GM23248 (cell line): ENCODE results near the gene RASA2. TPM values are rescaled to one million over a fixed set of nuclear protein-coding genes. Genes with fewer than 3 reads are reported as not detected.

Source experiments
- DNase-seq: peaks from one replicate; pipeline ENCODE4 v3.0.0-alpha.2; 2015
- H2AFZ ChIP-seq: fragments of 200-600 bp; sonication (generic); 2 replicates; pipeline ENCODE4 v1.6.1; 2016; ENCODE audit warnings: antibody characterized with exemption
- H3F3A ChIP-seq: fragments of 200-600 bp; sonication (generic); 2 replicates; pipeline ENCODE4 v1.6.1; 2016; ENCODE audit warnings: mild to moderate bottlenecking, antibody characterized with exemption, mixed run types; ENCODE audit not compliant: insufficient read depth
- H3K27ac ChIP-seq: fragments of 200-600 bp; sonication (generic); 2 replicates; pipeline ENCODE4 v1.5.1; 2016; ENCODE audit warnings: mild to moderate bottlenecking
- H3K27me3 ChIP-seq: fragments of 200-600 bp; sonication (generic); replicated peaks from 2 replicates; pipeline ENCODE4 v1.6.1; 2016; ENCODE audit warnings: mild to moderate bottlenecking; ENCODE audit not compliant: insufficient read depth
- H3K36me3 ChIP-seq: fragments of 200-600 bp; sonication (generic); 2 replicates; pipeline ENCODE4 v1.6.1; 2016; ENCODE audit warnings: low read depth, mild to moderate bottlenecking
- H3K4me1 ChIP-seq: fragments of 200-600 bp; sonication (generic); 2 replicates; pipeline ENCODE4 v1.6.1; 2016; ENCODE audit warnings: mild to moderate bottlenecking; ENCODE audit not compliant: insufficient read depth
- H3K4me2 ChIP-seq: fragments of 200-600 bp; sonication (generic); one replicate; pipeline ENCODE4 v1.6.1; 2016; ENCODE audit warnings: mild to moderate bottlenecking; ENCODE audit not compliant: unreplicated experiment
- H3K4me3 ChIP-seq: fragments of 200-600 bp; sonication (generic); 2 replicates; pipeline ENCODE4 v1.5.1; 2016; ENCODE audit warnings: mild to moderate bottlenecking
- H3K79me2 ChIP-seq: fragments of 200-600 bp; sonication (generic); 2 replicates; pipeline ENCODE4 v1.6.1; 2016; ENCODE audit warnings: mild to moderate bottlenecking; ENCODE audit not compliant: insufficient read depth
- H3K9ac ChIP-seq: fragments of 200-600 bp; sonication (generic); 2 replicates; pipeline ENCODE4 v1.6.1; 2016; ENCODE audit warnings: mild to moderate bottlenecking
- H3K9me2 ChIP-seq: fragments of 200-600 bp; sonication (generic); 2 replicates; pipeline ENCODE4 v1.6.1; 2016; ENCODE audit warnings: mixed run types, mild to moderate bottlenecking, moderate library complexity; ENCODE audit not compliant: insufficient read depth
- H3K9me3 ChIP-seq: fragments of 200-600 bp; sonication (generic); one replicate; pipeline ENCODE4 v1.6.1; 2017; ENCODE audit warnings: low read depth
- H4K20me1 ChIP-seq: fragments of 200-600 bp; sonication (generic); 2 replicates; pipeline ENCODE4 v1.6.0; 2016; ENCODE audit not compliant: insufficient read depth
- EZH2 ChIP-seq: fragments of 200-600 bp; sonication (generic); IDR thresholded peaks from 2 replicates; pipeline ENCODE4 v1.6.1; 2018; ENCODE audit warnings: antibody characterized with exemption, mild to moderate bottlenecking; ENCODE audit not compliant: insufficient read depth, poor library complexity, severe bottlenecking
- EZH2phosphoT487 ChIP-seq: fragments of 200-600 bp; sonication (generic); IDR thresholded peaks from 2 replicates; pipeline ENCODE4 v1.6.1; 2018; ENCODE audit warnings: antibody characterized with exemption, moderate library complexity, mild to moderate bottlenecking, low read depth; ENCODE audit not compliant: insufficient read depth
- WGBS, 2 experiments: methylation state at CpG; one replicate each; pipeline ENCODE4 v1.1.6; 2015 to 2017; ENCODE audit warnings: low lambda C conversion rate in 2 of 2, low coverage in 1 of 2; ENCODE audit errors: missing lambda C conversion rate in 2 of 2; 5-methylcytosine and 5-hydroxymethylcytosine counted together
- in situ Hi-C: fragments of 300-500 bp; cut with MboI; formaldehyde crosslinking; loops from 2 replicates; pipeline ENCODE4 v1.15.0; 2020
- polyA plus RNA-seq: library from polyadenylated mRNA; unstranded; fragments of >200 nt; fragmentation: Nextera tagmentation; extraction: Ambion mirVana; gene quantifications from 2 replicates; pipeline ENCODE4 v1.2.1, GENCODE V29; 2016
- total RNA-seq: library from RNA; depleted of rRNA; stranded (reverse); fragments of >200 nt; shearing (Covaris generic); gene quantifications from 2 replicates; pipeline ENCODE4 v1.2.3, GENCODE V29; 2014

RASA2 gene
- total and polyA plus RNA-seq, 2 experiments from 2014 or later, result 16.9 to 18.8 TPM

DNA sequence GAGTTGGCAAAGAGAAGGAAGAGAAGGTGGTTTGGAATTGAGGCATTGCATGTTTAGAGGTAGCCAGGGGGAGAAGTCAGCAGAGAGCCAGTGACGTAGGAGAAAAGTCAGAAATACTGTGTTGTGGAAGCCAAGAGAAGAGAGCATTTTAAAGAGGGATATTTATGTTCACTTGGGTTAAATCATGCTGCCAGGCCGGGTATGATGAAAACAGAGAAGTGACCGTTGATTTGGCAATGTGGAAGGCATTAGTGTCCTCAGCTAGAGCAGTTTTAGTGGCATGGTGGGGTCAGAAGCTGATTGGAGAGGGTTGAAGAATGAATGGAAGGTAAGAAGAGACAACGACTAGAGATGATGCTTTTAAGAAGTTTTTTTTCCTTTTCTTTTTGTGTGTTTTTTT, 24.5 kb downstream of the RASA2 start:
- Histone ChIP-seq H3K9me2 (peaks cover 4% of the 10 kb centered on the region; the same call in 1 of the 2 replicates), H3K4me2 (no peak overlapping the region), H3K36me3 (peaks cover 27% of the 10 kb centered on the region), H3K27ac (no peak overlapping the region), H3K9me3 (no peaks in the 10 kb centered on the region), H2AFZ (no peak overlapping the region), H3K79me2 (peaks cover 93% of the 10 kb centered on the region), H3K4me1 (0 out of 2 replicates have a peak, but pooled peaks cover 8% of the 10 kb centered on the region), H3K9ac (no peak overlapping the region), H4K20me1 (peaks cover 15% of the 10 kb centered on the region; the same call in 1 of the 2 replicates), H3K4me3 (no peak overlapping the region), H3K27me3 (no peaks in the 10 kb centered on the region), H3F3A (peaks cover 9% of the 10 kb centered on the region; the same call in 1 of the 2 replicates)
- no peak for DNase-seq
- TF ChIP-seq EZH2phosphoT487, result no peak
- no peak for TF ChIP-seq EZH2
- in situ Hi-C loops, result no loop called here
- 67% methylated on average over 4 of the region's 4 CpGs for WGBS, 2 experiments

DNA sequence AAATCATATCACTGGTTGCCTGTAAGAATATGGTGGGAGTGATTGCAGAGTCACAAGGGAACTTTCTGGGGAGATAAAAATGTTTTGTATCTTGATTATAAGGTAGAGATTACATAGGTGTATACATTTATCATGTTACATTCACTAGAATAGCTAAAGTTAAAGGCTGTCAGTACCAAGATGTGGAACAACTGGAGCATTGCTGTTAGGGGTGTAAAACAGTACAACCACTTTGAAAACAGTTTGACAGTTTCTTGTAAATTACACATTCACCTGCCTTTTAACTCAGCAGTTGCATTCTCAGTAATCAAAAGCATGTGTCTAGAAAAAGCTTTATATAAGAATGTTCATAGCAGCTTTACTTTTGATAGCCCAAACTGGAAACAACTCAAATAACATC, 27.6 kb downstream of the RASA2 start:
- TF ChIP-seq EZH2phosphoT487 (no peak), EZH2 (no peak)
- H3K4me1 ChIP-seq, result 0 out of 2 replicates have a peak, but pooled peaks cover 8% of the 10 kb centered on the region
- no peaks in the 10 kb centered on the region for H3K9me3 ChIP-seq
- no peak overlapping the region for H3K4me3 ChIP-seq
- in situ Hi-C loops, result no loop called here
- H4K20me1 ChIP-seq, result peaks cover 8% of the 10 kb centered on the region; the same call in 1 of the 2 replicates
- no peak overlapping the region for H3K9ac ChIP-seq
- no peak overlapping the region for H3K4me2 ChIP-seq
- H3K9me2 ChIP-seq, result peaks cover 4% of the 10 kb centered on the region; the same call in 1 of the 2 replicates
- no peaks in the 10 kb centered on the region for H3K27me3 ChIP-seq
- H3K36me3 ChIP-seq, result peaks cover 48% of the 10 kb centered on the region
- no peak for DNase-seq
- H2AFZ ChIP-seq, result no peak overlapping the region
- H3K79me2 ChIP-seq, result peaks cover 79% of the 10 kb centered on the region
- peaks cover 15% of the 10 kb centered on the region for H3F3A ChIP-seq
- no peak overlapping the region for H3K27ac ChIP-seq

DNA sequence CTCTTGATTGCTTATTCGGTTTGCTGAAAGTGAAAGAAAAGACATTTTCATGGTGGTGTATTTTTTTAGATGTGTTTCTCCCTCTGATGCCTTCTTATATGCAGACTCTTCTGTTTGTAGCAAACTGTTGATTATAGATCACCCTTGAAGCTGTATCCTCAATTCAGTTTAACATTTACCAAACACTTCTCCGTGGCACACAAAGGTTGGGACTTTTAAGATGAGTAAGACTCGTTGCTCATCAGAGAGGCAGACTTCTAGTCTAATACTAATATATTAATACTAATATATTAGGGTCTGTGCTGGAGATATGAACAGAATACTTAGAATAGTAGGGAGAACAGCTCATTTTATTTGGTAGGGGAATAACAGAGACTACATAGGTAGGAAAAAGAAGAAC, 32.8 kb downstream of the RASA2 start:
- H3K4me2 ChIP-seq, result no peak overlapping the region

DNA sequence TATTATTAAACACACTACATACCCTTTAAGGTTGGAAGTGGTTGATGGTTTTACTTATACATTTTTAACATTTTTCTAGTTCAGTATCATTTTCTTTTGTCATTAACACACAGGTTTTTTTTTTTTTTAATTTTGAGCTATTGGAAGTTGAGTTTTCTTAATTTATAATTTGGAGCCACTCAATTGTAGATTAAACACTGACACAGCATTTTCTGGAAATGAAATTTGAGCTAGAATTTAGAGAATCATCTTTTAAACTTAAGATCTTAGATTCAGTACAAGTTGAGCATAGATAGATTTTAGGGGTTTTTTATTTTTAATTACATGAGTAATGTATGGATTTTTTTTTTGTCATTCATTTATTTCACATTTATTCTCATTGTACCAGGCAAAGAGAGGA, 35.0 kb downstream of the RASA2 start:
- H3K4me3 ChIP-seq, result no peak overlapping the region
- H4K20me1 ChIP-seq, result no peaks in the 10 kb centered on the region
- H3K9me2 ChIP-seq, result no peaks in the 10 kb centered on the region
- peaks cover 29% of the 10 kb centered on the region for H3K36me3 ChIP-seq
- peaks cover 80% of the 10 kb centered on the region for H3K79me2 ChIP-seq
- no peaks in the 10 kb centered on the region for H3K9me3 ChIP-seq
- H3F3A ChIP-seq, result peaks cover 46% of the 10 kb centered on the region
- no peak overlapping the region for H2AFZ ChIP-seq
- H3K27ac ChIP-seq, result no peak overlapping the region
- TF ChIP-seq EZH2 (no peak), EZH2phosphoT487 (no peak)
- DNase-seq, result no peak
- peaks cover 14% of the 10 kb centered on the region for H3K4me1 ChIP-seq
- H3K9ac ChIP-seq, result no peak overlapping the region
- no peak overlapping the region for H3K4me2 ChIP-seq
- H3K27me3 ChIP-seq, result no peaks in the 10 kb centered on the region
- in situ Hi-C loops, result no loop called here

More for the DNA sequence above, 32.8 kb downstream of the RASA2 start:
- Histone ChIP-seq H3K27ac (no peak overlapping the region), H3K9me2 (no peaks in the 10 kb centered on the region), H4K20me1 (no peaks in the 10 kb centered on the region), H3F3A (peaks cover 40% of the 10 kb centered on the region), H3K4me3 (no peak overlapping the region), H2AFZ (no peak overlapping the region), H3K9me3 (no peaks in the 10 kb centered on the region), H3K36me3 (peaks cover 42% of the 10 kb centered on the region), H3K9ac (no peak overlapping the region), H3K27me3 (no peaks in the 10 kb centered on the region), H3K79me2 (peaks cover 72% of the 10 kb centered on the region), H3K4me1 (peaks cover 14% of the 10 kb centered on the region)
- in situ Hi-C loops, result no loop called here
- WGBS, 2 experiments, result 80 to 81% methylated on average over 3 of the region's 3 CpGs
- no peak for TF ChIP-seq EZH2phosphoT487
- no peak for TF ChIP-seq EZH2
- DNase-seq, result no peak
